Natural killer cell (primary cell): ENCODE results near the gene NDUFS6. TPM values are rescaled to one million over a fixed set of nuclear protein-coding genes. Genes with fewer than 3 reads are reported as not detected.

Experiments used
- ATAC-seq, 3 donors: fragments of 150-1000 bp in 2 of 3; fragments of 200-7000 bp in 1 of 3; cut with Tn5 transposase; 1 replicate in 1 of 3; 2 replicates in 2 of 3; pipeline ENCODE4 v1.10.0; 2021; ENCODE audit warnings: mild to moderate bottlenecking in 2 of 3, moderate library complexity in 2 of 3
- DNase-seq, 2 donors: peaks; one replicate each; pipeline versions ENCODE4 v3.0.0 to v3.0.0-alpha.2; 2013 to 2021; ENCODE audit warnings: mixed read lengths in 1 of 2
- H3K27ac ChIP-seq: one replicate; pipeline ENCODE4 v1.5.1; 2013; ENCODE audit warnings: mild to moderate bottlenecking, low read length
- H3K27me3 ChIP-seq: one replicate; pipeline ENCODE4 v1.6.1; 2013; ENCODE audit warnings: low read length; ENCODE audit not compliant: control insufficient read depth, insufficient read depth
- H3K36me3 ChIP-seq: one replicate; pipeline ENCODE4 v1.6.1; 2013; ENCODE audit warnings: low read length; ENCODE audit not compliant: control insufficient read depth, insufficient read depth
- H3K4me1 ChIP-seq: one replicate; pipeline ENCODE4 v1.6.1; 2013; ENCODE audit warnings: low read length; ENCODE audit not compliant: control insufficient read depth, insufficient read depth
- H3K4me3 ChIP-seq: one replicate; pipeline ENCODE4 v1.5.1; 2013; ENCODE audit warnings: low read length
- H3K9me3 ChIP-seq: one replicate; pipeline ENCODE4 v1.6.1; 2013; ENCODE audit warnings: low read length; ENCODE audit not compliant: control insufficient read depth, insufficient read depth
- H3K27ac Mint-ChIP-seq, 2 donors: one replicate each; pipeline ENCODE4 v1.8.0; 2022; ENCODE audit warnings: mild to moderate bottlenecking in 2 of 2, mixed read lengths in 2 of 2, moderate library complexity in 1 of 2
- H3K27me3 Mint-ChIP-seq, 2 donors: one replicate each; pipeline ENCODE4 v1.8.0; 2022; ENCODE audit warnings: low read depth in 2 of 2, mixed read lengths in 2 of 2
- H3K36me3 Mint-ChIP-seq: one replicate; pipeline ENCODE4 v1.8.0; 2022; ENCODE audit warnings: mixed read lengths
- H3K4me1 Mint-ChIP-seq, 2 donors: one replicate each; pipeline ENCODE4 v1.8.0; 2022; ENCODE audit warnings: mixed read lengths in 2 of 2
- H3K4me3 Mint-ChIP-seq: one replicate; pipeline ENCODE4 v1.8.0; 2022; ENCODE audit warnings: mild to moderate bottlenecking, moderate library complexity, mixed read lengths
- H3K9me3 Mint-ChIP-seq, 2 donors: one replicate each; pipeline ENCODE4 v1.8.0; 2022; ENCODE audit warnings: mixed read lengths in 2 of 2
- CTCF ChIP-seq: fragments of 200-600 bp; IDR thresholded peaks from one replicate; pipeline ENCODE4 v1.8.0; 2022; ENCODE audit warnings: antibody characterized with exemption
- WGBS: methylation state at CpG from one replicate; pipeline ENCODE4 v1.1.7; 2013; ENCODE audit warnings: missing lambda C conversion rate; ENCODE audit not compliant: insufficient coverage; 5-methylcytosine and 5-hydroxymethylcytosine counted together
- intact Hi-C: fragments of 100-400 bp; cut with micrococcal nuclease; formaldehyde crosslinking; loops from one replicate; pipeline ENCODE4 v1.14.2; 2022
- total RNA-seq, 4 donors: library from RNA; stranded (reverse); fragments of 120-200 nt in 1 of 4; gene quantifications; one replicate each; pipeline versions ENCODE4 v1.2.3 to v1.2.4, GENCODE V29; 2013 to 2022

The NDUFS6 gene
- total RNA-seq, 3 donors from 2014 or later (not counting 1 experiment from before 2014, with no cell fraction given): 19.2 to 25.9 (median 22.5) TPM

GRCh38 chr5:1789834-1790471 lies 11.3 kb upstream of the NDUFS6 start:
- H3K4me3 Mint-ChIP-seq: no peak overlapping the region
- Histone ChIP-seq H3K4me1 (peaks cover 31% of the 10 kb centered on the region), H3K27me3 (no peaks in the 10 kb centered on the region), H3K27ac (no peak overlapping the region), H3K4me3 (no peak overlapping the region), H3K36me3 (no peaks in the 10 kb centered on the region), H3K9me3 (no peaks in the 10 kb centered on the region)
- no peak for ATAC-seq
- DNase-seq: no peak
- H3K4me1 Mint-ChIP-seq: peaks cover 16 to 30% of the 10 kb centered on the region in 2 donors
- H3K27ac Mint-ChIP-seq: no peak overlapping the region
- peaks cover 5 to 8% of the 10 kb centered on the region in 2 donors for H3K27me3 Mint-ChIP-seq
- H3K36me3 Mint-ChIP-seq: no peaks in the 10 kb centered on the region
- WGBS: 70% methylated on average over 10 of the region's 10 CpGs
- no peaks in the 10 kb centered on the region for H3K9me3 Mint-ChIP-seq
- TF ChIP-seq CTCF: no peak
- intact Hi-C loops: no loop called here

- peak overlapping the region; percentile 91 to 93 for H3K27ac Mint-ChIP-seq
- no peaks in the 10 kb centered on the region for H3K9me3 Mint-ChIP-seq
- H3K36me3 ChIP-seq: no peaks in the 10 kb centered on the region
- intact Hi-C loops: no loop called here
- H3K9me3 ChIP-seq: no peaks in the 10 kb centered on the region
- 98% methylated on average over 3 of the region's 3 CpGs for WGBS
- no peak for ATAC-seq
- H3K4me1 ChIP-seq: peaks cover 28% of the 10 kb centered on the region
- H3K27ac ChIP-seq: peak overlapping the region; percentile 53
- DNase-seq: no peak
- TF ChIP-seq CTCF: no peak
- no peak overlapping the region for H3K4me3 Mint-ChIP-seq
- peaks cover 4 to 5% of the 10 kb centered on the region in 2 donors for H3K27me3 Mint-ChIP-seq
- peaks cover 16 to 32% of the 10 kb centered on the region in 2 donors for H3K4me1 Mint-ChIP-seq
- no peaks in the 10 kb centered on the region for H3K27me3 ChIP-seq
- no peak overlapping the region for H3K4me3 ChIP-seq
- no peaks in the 10 kb centered on the region for H3K36me3 Mint-ChIP-seq
Measured at GRCh38 chr5:1791176-1791575, 10.0 kb upstream of the NDUFS6 start.

GRCh38 chr5:1792842-1793266 lies 8.4 kb upstream of the NDUFS6 start:
- Histone ChIP-seq H3K27me3 (no peaks in the 10 kb centered on the region), H3K4me1 (peaks cover 28% of the 10 kb centered on the region), H3K36me3 (peaks cover 10% of the 10 kb centered on the region), H3K27ac (peak overlapping the region; percentile 53), H3K4me3 (no peak overlapping the region), H3K9me3 (no peaks in the 10 kb centered on the region)
- Mint-ChIP-seq H3K27ac (peak overlapping the region; percentile 91 to 93), H3K36me3 (no peaks in the 10 kb centered on the region), H3K9me3 (no peaks in the 10 kb centered on the region), H3K4me1 (peaks cover 16 to 36% of the 10 kb centered on the region in 2 donors), H3K27me3 (peaks cover 2 to 3% of the 10 kb centered on the region in 2 donors), H3K4me3 (peak overlapping the region; percentile 76)
- DNase-seq (peak; percentile 53 to 86), ATAC-seq (peak; percentile 86 to 95 (median 92))
- 30% methylated on average over 8 of the region's 8 CpGs for WGBS
- intact Hi-C loops: no loop called here
- TF ChIP-seq CTCF: no peak
